ENCODE measurements around the gene SUCLG2. TPM values are rescaled to one million over a fixed set of nuclear protein-coding genes. Genes with fewer than 3 reads are reported as not detected.

The SUCLG2 gene
- total and polyA plus RNA-seq, 2 experiments from 2014 or later = 49.9 TPM

DNA sequence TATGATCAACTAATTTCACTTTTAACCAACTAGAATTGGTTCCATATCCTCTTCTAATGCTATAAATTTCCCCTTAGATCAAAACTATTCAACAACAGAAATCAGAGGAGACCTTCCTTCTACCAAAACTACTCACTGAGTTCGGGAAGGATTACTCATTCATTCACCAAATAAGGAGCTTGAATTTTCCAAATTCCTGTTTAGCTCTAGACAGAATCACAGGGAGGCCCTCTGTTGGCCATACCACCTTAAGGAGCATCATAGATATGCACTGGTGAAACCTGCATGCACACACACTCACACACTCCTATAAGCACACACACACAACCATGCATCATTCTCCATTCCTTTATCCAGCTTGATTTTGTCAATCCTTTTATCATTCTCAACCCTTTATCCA is 49.0 kb downstream of the SUCLG2 start:
- Histone ChIP-seq H3K4me2 (ENCODE audit: unreplicated experiment) (peak overlapping the region; percentile 48), H3K27me3 (replicated peaks; ENCODE audit: insufficient read depth) (no peaks in the 10 kb centered on the region), H3K9me3 (ENCODE audit: low read depth) (no peaks in the 10 kb centered on the region), H3K79me2 (ENCODE audit: insufficient read depth) (peaks cover 32% of the 10 kb centered on the region), H3K4me3 (no peak overlapping the region), H3F3A (ENCODE audit: insufficient read depth) (peaks cover 4% of the 10 kb centered on the region; the same call in 1 of the 2 replicates), H4K20me1 (ENCODE audit: insufficient read depth) (no peaks in the 10 kb centered on the region), H3K9me2 (ENCODE audit: insufficient read depth) (no peaks in the 10 kb centered on the region), H3K36me3 (ENCODE audit: low read depth) (peaks cover 12% of the 10 kb centered on the region; the same call in 1 of the 2 replicates), H2AFZ (no peak overlapping the region), H3K27ac (no peak overlapping the region), H3K9ac (no peak overlapping the region), H3K4me1 (ENCODE audit: insufficient read depth) (peaks cover 11% of the 10 kb centered on the region)
- peak; percentile 86 for DNase-seq
- TF ChIP-seq EZH2phosphoT487 (IDR thresholded peaks at IDR 0.05; ENCODE audit: insufficient read depth, low read depth) (no peak), EZH2 (IDR thresholded peaks at IDR 0.05; ENCODE audit: insufficient read depth, poor library complexity, severe bottlenecking) (no peak)
- 0 to 5% methylated on average over 1 of the region's 1 CpG for WGBS, 2 experiments (ENCODE audit: low coverage in 1 of 2, low lambda C conversion rate in 2 of 2, missing lambda C conversion rate in 2 of 2)
- in situ Hi-C loops (cut with MboI) = loop anchor here (10.0 kb wide), 1 partner anchor 231 kb away; no protein-coding TSS in a partner anchor

DNA sequence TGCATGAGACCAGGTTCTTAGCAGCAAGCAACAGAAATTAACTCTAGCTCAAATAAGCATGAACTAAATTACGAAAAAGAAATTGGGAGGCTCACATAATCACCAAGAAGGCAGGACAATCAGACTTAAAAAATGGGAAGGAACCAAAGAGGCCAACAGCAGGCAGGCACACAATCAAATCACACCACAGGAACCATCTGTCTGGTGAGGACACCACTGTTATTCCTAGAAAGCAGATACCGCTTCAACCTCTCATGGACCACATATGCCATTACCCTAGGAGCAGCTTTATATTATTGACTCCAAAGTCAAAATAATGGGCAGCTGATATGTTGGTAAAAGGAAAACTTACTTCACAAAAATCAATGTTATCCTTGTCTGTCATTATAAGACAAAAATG is 51.6 kb downstream of the SUCLG2 start:
- Histone ChIP-seq H3K9me2 (ENCODE audit: insufficient read depth) (no peaks in the 10 kb centered on the region), H3K4me1 (ENCODE audit: insufficient read depth) (peaks cover 6% of the 10 kb centered on the region), H3F3A (ENCODE audit: insufficient read depth) (peaks cover 4% of the 10 kb centered on the region; the same call in 1 of the 2 replicates), H3K27ac (no peak overlapping the region), H3K36me3 (ENCODE audit: low read depth) (peaks cover 6% of the 10 kb centered on the region), H3K9me3 (ENCODE audit: low read depth) (no peaks in the 10 kb centered on the region), H2AFZ (no peak overlapping the region), H3K79me2 (ENCODE audit: insufficient read depth) (peaks cover 26% of the 10 kb centered on the region), H3K9ac (no peak overlapping the region), H4K20me1 (ENCODE audit: insufficient read depth) (no peaks in the 10 kb centered on the region), H3K27me3 (replicated peaks; ENCODE audit: insufficient read depth) (no peaks in the 10 kb centered on the region), H3K4me3 (no peak overlapping the region), H3K4me2 (ENCODE audit: unreplicated experiment) (no peak overlapping the region)
- DNase-seq = no peak
- 96 to 100% methylated on average over 2 of the region's 2 CpGs for WGBS, 2 experiments (ENCODE audit: low coverage in 1 of 2, low lambda C conversion rate in 2 of 2, missing lambda C conversion rate in 2 of 2)
- TF ChIP-seq EZH2 (IDR thresholded peaks at IDR 0.05; ENCODE audit: insufficient read depth, poor library complexity, severe bottlenecking) (no peak), EZH2phosphoT487 (IDR thresholded peaks at IDR 0.05; ENCODE audit: insufficient read depth, low read depth) (no peak)
- in situ Hi-C loops (cut with MboI) = loop anchor here (10.0 kb wide), 1 partner anchor 228 kb away; no protein-coding TSS in a partner anchor

DNA sequence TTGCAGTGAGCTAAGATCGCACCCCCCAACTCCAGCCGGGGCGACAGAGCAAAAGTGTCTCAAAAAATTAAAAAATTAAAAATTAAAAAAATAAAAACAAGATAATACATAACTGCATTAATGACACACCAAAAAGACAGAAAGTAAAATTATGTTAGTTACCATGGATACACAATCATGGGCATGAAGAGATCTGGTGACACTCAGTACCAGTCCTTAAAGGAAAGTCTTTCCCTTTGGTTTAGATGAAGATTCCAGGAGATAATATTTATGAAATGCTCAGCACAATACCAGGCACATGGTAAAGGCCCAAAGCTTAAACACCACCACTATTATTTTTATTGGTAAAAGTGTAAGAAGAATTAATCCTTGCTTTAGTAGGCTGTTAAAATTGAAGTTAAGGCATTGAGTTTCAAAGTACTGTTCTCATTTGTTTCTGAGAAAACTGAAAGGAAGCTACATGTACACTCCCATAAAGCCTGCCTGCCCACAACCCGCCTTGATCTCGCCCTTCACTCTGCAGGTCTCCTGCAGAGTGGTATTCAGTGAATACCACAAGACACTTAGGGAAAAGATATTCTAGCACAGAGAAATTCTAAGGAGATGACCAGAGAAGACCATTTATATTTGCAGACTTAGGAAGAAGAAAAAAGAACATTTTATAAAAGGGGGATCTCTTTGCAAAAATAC is 52.3 kb downstream of the SUCLG2 start:
- in situ Hi-C loops (cut with MboI) = loop anchor here (10.0 kb wide), 1 partner anchor 227 kb away; no protein-coding TSS in a partner anchor
- DNase-seq = no peak

DNA sequence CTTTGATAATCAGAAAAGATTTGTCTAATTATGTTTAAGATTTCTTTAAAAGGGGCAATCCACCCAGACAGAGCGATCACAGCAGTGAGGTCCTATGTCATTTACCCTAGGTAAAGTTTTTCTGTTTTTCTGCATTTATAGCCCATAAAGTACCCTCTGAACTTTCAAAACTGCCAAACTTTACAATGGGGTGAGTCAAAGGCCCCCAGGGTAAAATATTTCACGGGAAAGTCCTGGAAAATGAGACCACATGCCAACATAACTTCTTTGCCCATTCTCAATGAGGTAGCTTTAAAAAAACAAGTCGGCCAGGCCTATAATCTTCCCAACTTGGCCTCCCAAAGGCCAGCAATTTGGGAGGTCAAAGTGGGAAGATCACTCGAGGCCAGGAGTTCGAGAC is 53.0 kb downstream of the SUCLG2 start:
- peaks cover 29% of the 10 kb centered on the region for H3K79me2 ChIP-seq (ENCODE audit: insufficient read depth)
- no peak overlapping the region for H3K27ac ChIP-seq
- H3K36me3 ChIP-seq (ENCODE audit: low read depth) = peaks cover under 1% of the 10 kb centered on the region
- WGBS, 2 experiments (ENCODE audit: low coverage in 1 of 2, low lambda C conversion rate in 2 of 2, missing lambda C conversion rate in 2 of 2) = 86 to 89% methylated on average over 5 of the region's 5 CpGs
- H2AFZ ChIP-seq = no peak overlapping the region
- no peaks in the 10 kb centered on the region for H3K9me2 ChIP-seq (ENCODE audit: insufficient read depth)
- no peak overlapping the region for H3K9ac ChIP-seq
- peaks cover 6% of the 10 kb centered on the region for H3K4me1 ChIP-seq (ENCODE audit: insufficient read depth)
- no peaks in the 10 kb centered on the region for H4K20me1 ChIP-seq (ENCODE audit: insufficient read depth)
- H3F3A ChIP-seq (ENCODE audit: insufficient read depth) = peaks cover 4% of the 10 kb centered on the region; the same call in 1 of the 2 replicates
- no peak overlapping the region for H3K4me2 ChIP-seq (ENCODE audit: unreplicated experiment)
- TF ChIP-seq EZH2 (IDR thresholded peaks at IDR 0.05; ENCODE audit: insufficient read depth, poor library complexity, severe bottlenecking) (no peak), EZH2phosphoT487 (IDR thresholded peaks at IDR 0.05; ENCODE audit: insufficient read depth, low read depth) (no peak)
- in situ Hi-C loops (cut with MboI) = loop anchor here (10.0 kb wide), 1 partner anchor 227 kb away; no protein-coding TSS in a partner anchor
- no peaks in the 10 kb centered on the region for H3K9me3 ChIP-seq (ENCODE audit: low read depth)
- DNase-seq = no peak
- no peaks in the 10 kb centered on the region for H3K27me3 ChIP-seq (replicated peaks; ENCODE audit: insufficient read depth)
- H3K4me3 ChIP-seq = no peak overlapping the region

More for the DNA sequence above, 52.3 kb downstream of the SUCLG2 start:
- TF ChIP-seq EZH2 (IDR thresholded peaks at IDR 0.05; ENCODE audit: insufficient read depth, poor library complexity, severe bottlenecking) = no peak
- no peak overlapping the region for H2AFZ ChIP-seq
- H3F3A ChIP-seq (ENCODE audit: insufficient read depth) = peaks cover 4% of the 10 kb centered on the region; the same call in 1 of the 2 replicates
- no peak overlapping the region for H3K27ac ChIP-seq
- no peaks in the 10 kb centered on the region for H3K9me2 ChIP-seq (ENCODE audit: insufficient read depth)
- H3K4me3 ChIP-seq = no peak overlapping the region
- H3K9me3 ChIP-seq (ENCODE audit: low read depth) = no peaks in the 10 kb centered on the region
- peaks cover 5% of the 10 kb centered on the region for H3K36me3 ChIP-seq (ENCODE audit: low read depth)
- 98 to 99% methylated on average over 5 of the region's 5 CpGs for WGBS, 2 experiments (ENCODE audit: low coverage in 1 of 2, low lambda C conversion rate in 2 of 2, missing lambda C conversion rate in 2 of 2)
- H3K9ac ChIP-seq = no peak overlapping the region
- H3K79me2 ChIP-seq (ENCODE audit: insufficient read depth) = peaks cover 26% of the 10 kb centered on the region
- H3K4me2 ChIP-seq (ENCODE audit: unreplicated experiment) = no peak overlapping the region
- no peaks in the 10 kb centered on the region for H3K27me3 ChIP-seq (replicated peaks; ENCODE audit: insufficient read depth)
- no peaks in the 10 kb centered on the region for H4K20me1 ChIP-seq (ENCODE audit: insufficient read depth)
- H3K4me1 ChIP-seq (ENCODE audit: insufficient read depth) = peaks cover 6% of the 10 kb centered on the region
